H9 (cell line): ENCODE measurements around the gene ZNF653. TPM values are rescaled to one million over a fixed set of nuclear protein-coding genes. Genes with fewer than 3 reads are reported as not detected.

Experiments used
- DNase-seq: peaks from one replicate; pipeline ENCODE4 v3.0.0-alpha.2; 2017
- H2AFZ ChIP-seq: one replicate; pipeline ENCODE4 v1.6.1; 2013; ENCODE audit warnings: mild to moderate bottlenecking, low read length, control low read depth, moderate library complexity
- H2AK5ac ChIP-seq: 2 replicates; pipeline ENCODE4 v1.6.1; 2013; ENCODE audit warnings: low read length, control low read depth, mixed read lengths; ENCODE audit not compliant: insufficient read length
- H2BK120ac ChIP-seq: one replicate; pipeline ENCODE4 v1.6.1; 2013; ENCODE audit warnings: low read depth, mild to moderate bottlenecking, low read length, control low read depth, inconsistent platforms; ENCODE audit not compliant: poor library complexity, severe bottlenecking
- H2BK12ac ChIP-seq: 2 replicates; pipeline ENCODE4 v1.6.1; 2013; ENCODE audit warnings: low read length, control low read depth, mixed read lengths, low read depth; ENCODE audit not compliant: insufficient read length
- H2BK15ac ChIP-seq: 2 replicates; pipeline ENCODE4 v1.6.1; 2013; ENCODE audit warnings: low read depth, low read length, control low read depth
- H2BK20ac ChIP-seq: one replicate; pipeline ENCODE4 v1.6.1; 2013; ENCODE audit warnings: low read depth, mild to moderate bottlenecking, low read length, control low read depth, inconsistent platforms; ENCODE audit not compliant: poor library complexity, severe bottlenecking
- H2BK5ac ChIP-seq: 2 replicates; pipeline ENCODE4 v1.6.1; 2013; ENCODE audit warnings: low read length, control low read depth, mixed read lengths; ENCODE audit not compliant: insufficient read length
- H3K14ac ChIP-seq: 2 replicates; pipeline ENCODE4 v1.6.1; 2013; ENCODE audit warnings: low read length, control low read depth; ENCODE audit not compliant: insufficient read depth
- H3K18ac ChIP-seq: 2 replicates; pipeline ENCODE4 v1.6.1; 2013; ENCODE audit warnings: low read depth, mild to moderate bottlenecking, mixed read lengths, low read length, control low read depth; ENCODE audit not compliant: insufficient read length
- H3K23ac ChIP-seq: 2 replicates; pipeline ENCODE4 v1.6.1; 2013; ENCODE audit warnings: low read length, control low read depth, mixed read lengths, low read depth; ENCODE audit not compliant: insufficient read length
- H3K23me2 ChIP-seq: 2 replicates; pipeline ENCODE4 v1.6.1; 2013; ENCODE audit warnings: low read depth, mild to moderate bottlenecking, mixed read lengths, low read length, control low read depth; ENCODE audit not compliant: insufficient read length, poor library complexity, severe bottlenecking
- H3K27ac ChIP-seq: 2 replicates; pipeline ENCODE4 v1.5.1; 2013; ENCODE audit warnings: low read length, control low read depth, mixed read lengths, low read depth; ENCODE audit not compliant: insufficient read length
- H3K27me3 ChIP-seq: 2 replicates; pipeline ENCODE4 v1.6.1; 2013; ENCODE audit warnings: low read length, control low read depth, inconsistent platforms; ENCODE audit not compliant: insufficient read depth
- H3K4ac ChIP-seq: 2 replicates; pipeline ENCODE4 v1.6.1; 2013; ENCODE audit warnings: low read depth, mild to moderate bottlenecking, control low read depth, inconsistent platforms, low read length, moderate library complexity
- H3K4me1 ChIP-seq: 2 replicates; pipeline ENCODE4 v1.6.1; 2013; ENCODE audit warnings: low read length, control low read depth, inconsistent platforms; ENCODE audit not compliant: insufficient read depth
- H3K4me2 ChIP-seq: 2 replicates; pipeline ENCODE4 v1.6.1; 2013; ENCODE audit warnings: low read length, control low read depth, mixed read lengths; ENCODE audit not compliant: insufficient read length, insufficient read depth
- H3K56ac ChIP-seq: 2 replicates; pipeline ENCODE4 v1.6.1; 2013; ENCODE audit warnings: low read depth, mild to moderate bottlenecking, mixed read lengths, low read length, control low read depth; ENCODE audit not compliant: insufficient read length
- H3K79me1 ChIP-seq: 2 replicates; pipeline ENCODE4 v1.6.1; 2013; ENCODE audit warnings: low read depth, mild to moderate bottlenecking, moderate library complexity, low read length, control low read depth, inconsistent platforms; ENCODE audit not compliant: insufficient read depth, poor library complexity, severe bottlenecking
- H3K79me2 ChIP-seq: 2 replicates; pipeline ENCODE4 v1.6.1; 2013; ENCODE audit warnings: low read length, control low read depth, inconsistent platforms; ENCODE audit not compliant: insufficient read depth
- H3K9ac ChIP-seq: 2 replicates; pipeline ENCODE4 v1.6.1; 2013; ENCODE audit warnings: low read length, control low read depth, mixed read lengths; ENCODE audit not compliant: insufficient read length; ENCODE audit errors: extremely low read depth
- H3K9me3 ChIP-seq: one replicate; pipeline ENCODE4 v1.6.1; 2013; ENCODE audit warnings: low read depth, low read length, inconsistent platforms; ENCODE audit not compliant: control insufficient read depth
- H3T11ph ChIP-seq: one replicate; pipeline ENCODE4 v1.6.1; 2013; ENCODE audit warnings: mild to moderate bottlenecking, low read length, control low read depth, inconsistent platforms
- H4K20me1 ChIP-seq: one replicate; pipeline ENCODE4 v1.6.1; 2013; ENCODE audit not compliant: control insufficient read depth, insufficient read length, insufficient read depth
- H4K5ac ChIP-seq: 2 replicates; pipeline ENCODE4 v1.6.1; 2013; ENCODE audit warnings: low read depth, mild to moderate bottlenecking, mixed read lengths, low read length, control low read depth; ENCODE audit not compliant: insufficient read length
- H4K8ac ChIP-seq: replicated peaks from 2 replicates; pipeline ENCODE4 v1.6.1; 2013; ENCODE audit warnings: low read length, control low read depth, mixed read lengths, low read depth; ENCODE audit not compliant: insufficient read length
- H4K91ac ChIP-seq: 2 replicates; pipeline ENCODE4 v1.6.1; 2013; ENCODE audit warnings: low read depth, mild to moderate bottlenecking, moderate library complexity, mixed read lengths, low read length, control low read depth; ENCODE audit not compliant: insufficient read length
- H3K27ac Mint-ChIP-seq, 3 experiments: 2 replicates in 2 of 3; 3 replicates in 1 of 3; pipeline ENCODE4 v1.8.0; 2020 to 2021; ENCODE audit warnings: mixed read lengths in 3 of 3, mild to moderate bottlenecking in 1 of 3, moderate library complexity in 1 of 3
- H3K27me3 Mint-ChIP-seq: 2 replicates; pipeline ENCODE4 v1.8.0; 2021; ENCODE audit warnings: low read depth, mild to moderate bottlenecking, moderate library complexity, mixed read lengths
- H3K36me3 Mint-ChIP-seq, 3 experiments: 2 replicates in 2 of 3; 3 replicates in 1 of 3; pipeline ENCODE4 v1.8.0; 2020 to 2021; ENCODE audit warnings: low read depth in 3 of 3, mixed read lengths in 3 of 3; ENCODE audit not compliant: insufficient read depth in 1 of 3
- H3K4me1 Mint-ChIP-seq, 2 experiments: 2 replicates each; pipeline ENCODE4 v1.8.0; 2020; ENCODE audit warnings: mixed read lengths in 2 of 2
- H3K4me3 Mint-ChIP-seq, 2 experiments: 2 replicates in 1 of 2; 3 replicates in 1 of 2; pipeline ENCODE4 v1.8.0; 2020 to 2021; ENCODE audit warnings: mild to moderate bottlenecking in 2 of 2, mixed read lengths in 2 of 2, moderate library complexity in 1 of 2
- H3K9me3 Mint-ChIP-seq, 2 experiments: 2 replicates in 1 of 2; 3 replicates in 1 of 2; pipeline ENCODE4 v1.8.0; 2020; ENCODE audit warnings: mild to moderate bottlenecking in 2 of 2, mixed read lengths in 2 of 2, moderate library complexity in 1 of 2
- WGBS: extraction: QIAGEN DNeasy Blood & Tissue Kit; methylation state at CpG from one replicate; pipeline ENCODE4 v1.1.7; 2013; ENCODE audit warnings: missing lambda C conversion rate, low lambda C conversion rate, mixed read lengths; ENCODE audit not compliant: insufficient read length; ENCODE audit errors: extremely low coverage; 5-methylcytosine and 5-hydroxymethylcytosine counted together
- total RNA-seq: library from RNA; stranded (reverse); gene quantifications from 2 replicates; pipeline ENCODE4 v1.2.1, GENCODE V29; 2021
- TF ChIP-seq, protein P1 (sequence below): fragments of 200-600 bp; sonication (generic); conservative IDR thresholded peaks from 3 replicates; pipeline ENCODE4 v1.8.0; 2021; ENCODE audit warnings: antibody characterized with exemption, mild to moderate bottlenecking

Gene ZNF653
- total RNA-seq, 1 experiment from 2014 or later: 11.6 TPM

DNA sequence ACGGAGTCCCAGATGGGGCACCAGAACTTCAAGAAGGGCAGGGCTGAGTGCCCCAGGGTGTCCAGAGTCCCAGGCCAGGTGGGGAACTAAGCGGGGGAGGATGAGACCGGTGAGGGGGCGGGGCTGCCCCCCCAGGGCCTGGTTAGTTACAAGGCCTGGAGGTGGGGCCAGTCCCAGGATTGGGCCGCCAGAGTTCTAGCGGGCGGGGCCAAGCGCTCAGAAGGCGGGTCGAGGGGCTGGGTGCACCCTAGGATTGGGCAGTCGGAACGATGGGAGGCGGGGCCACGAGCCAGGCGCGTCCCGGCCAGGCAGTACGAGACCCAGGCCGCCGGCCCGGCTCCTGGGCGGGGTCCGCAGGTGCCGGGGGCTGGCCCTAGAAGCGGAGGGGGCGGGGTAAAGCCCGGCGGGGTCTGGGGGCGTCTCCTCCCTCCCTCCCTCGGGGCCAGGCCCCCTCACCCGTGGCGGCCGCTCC lies 571 bp downstream of the ZNF653 start:
- H2AFZ ChIP-seq: no peak overlapping the region

More for the DNA sequence above, 571 bp downstream of the ZNF653 start:
- Histone ChIP-seq H3K79me2 (no peaks in the 10 kb centered on the region), H3K4me2 (peak overlapping the region; percentile 56), H2BK20ac (no peak overlapping the region), H3K14ac (peak overlapping the region; percentile 90; the same call in 1 of the 2 replicates), H2BK12ac (no peak overlapping the region), H3T11ph (no peak overlapping the region), H2BK15ac (no peak overlapping the region), H3K79me1 (no peaks in the 10 kb centered on the region), H3K4me1 (no peaks in the 10 kb centered on the region), H4K5ac (no peak overlapping the region), H3K18ac (no peak overlapping the region), H2BK5ac (no peak overlapping the region), H3K23ac (no peak overlapping the region), H4K8ac (no peak overlapping the region), H4K91ac (no peak overlapping the region), H3K56ac (no peak overlapping the region), H3K27ac (no peak overlapping the region), H3K9me3 (no peaks in the 10 kb centered on the region), H2AK5ac (no peak overlapping the region), H3K23me2 (peaks cover 5% of the 10 kb centered on the region), H3K27me3 (no peaks in the 10 kb centered on the region), H3K4ac (no peak overlapping the region), H2BK120ac (no peak overlapping the region), H4K20me1 (no peaks in the 10 kb centered on the region), H3K9ac (peak overlapping the region; percentile 31)
- DNase-seq: peak; percentile 99
- Mint-ChIP-seq H3K27ac (peak overlapping the region; percentile 8 to 95 (median 59); a peak in 3 of 7 replicates), H3K4me3 (peak overlapping the region; percentile 81 to 90), H3K36me3 (peaks cover 0 to 2% (median 0%) of the 10 kb centered on the region in 3 experiments; a peak in 1 of 7 replicates), H3K27me3 (no peaks in the 10 kb centered on the region), H3K4me1 (peaks cover 10 to 13% of the 10 kb centered on the region in 2 experiments), H3K9me3 (no peaks in the 10 kb centered on the region)
- TF ChIP-seq, protein P1, sequence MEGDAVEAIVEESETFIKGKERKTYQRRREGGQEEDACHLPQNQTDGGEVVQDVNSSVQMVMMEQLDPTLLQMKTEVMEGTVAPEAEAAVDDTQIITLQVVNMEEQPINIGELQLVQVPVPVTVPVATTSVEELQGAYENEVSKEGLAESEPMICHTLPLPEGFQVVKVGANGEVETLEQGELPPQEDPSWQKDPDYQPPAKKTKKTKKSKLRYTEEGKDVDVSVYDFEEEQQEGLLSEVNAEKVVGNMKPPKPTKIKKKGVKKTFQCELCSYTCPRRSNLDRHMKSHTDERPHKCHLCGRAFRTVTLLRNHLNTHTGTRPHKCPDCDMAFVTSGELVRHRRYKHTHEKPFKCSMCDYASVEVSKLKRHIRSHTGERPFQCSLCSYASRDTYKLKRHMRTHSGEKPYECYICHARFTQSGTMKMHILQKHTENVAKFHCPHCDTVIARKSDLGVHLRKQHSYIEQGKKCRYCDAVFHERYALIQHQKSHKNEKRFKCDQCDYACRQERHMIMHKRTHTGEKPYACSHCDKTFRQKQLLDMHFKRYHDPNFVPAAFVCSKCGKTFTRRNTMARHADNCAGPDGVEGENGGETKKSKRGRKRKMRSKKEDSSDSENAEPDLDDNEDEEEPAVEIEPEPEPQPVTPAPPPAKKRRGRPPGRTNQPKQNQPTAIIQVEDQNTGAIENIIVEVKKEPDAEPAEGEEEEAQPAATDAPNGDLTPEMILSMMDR: no peak
- WGBS: no CpG with 5 or more reads among the region's 33 CpGs
